ENCODE data around the gene CEP20.

DNA sequence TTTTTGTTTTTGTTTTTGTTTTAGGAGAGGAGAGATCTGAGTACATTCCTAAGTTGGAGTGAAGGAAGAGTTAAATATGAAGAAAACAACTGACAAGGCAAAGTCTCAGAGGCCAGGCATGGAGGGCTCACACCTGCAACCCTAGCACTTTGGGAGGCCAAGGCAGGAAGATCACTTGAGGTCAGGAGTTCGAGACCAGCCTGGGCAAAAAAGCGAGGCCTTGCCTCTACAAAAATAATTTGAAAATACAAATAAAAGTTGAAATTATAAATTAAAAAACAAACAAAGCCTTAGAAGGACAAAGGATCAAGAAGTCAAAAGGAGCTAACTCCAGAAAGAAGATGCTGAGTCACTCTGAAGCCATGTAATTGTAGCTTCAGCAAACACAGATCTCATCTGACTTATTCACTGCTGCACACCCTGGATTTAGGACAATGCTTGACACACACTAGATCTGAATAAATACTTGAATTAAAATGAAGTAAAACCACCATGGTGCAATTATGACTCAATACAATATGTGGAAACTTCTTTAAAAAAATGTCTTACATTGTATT is 9.1 kb downstream of the CEP20 start:
- TF ChIP-seq EZH2 (IDR thresholded peaks at IDR 0.05; ENCODE audit: insufficient read depth, poor library complexity, severe bottlenecking) = no peak
- TF ChIP-seq EZH2phosphoT487 (IDR thresholded peaks at IDR 0.05; ENCODE audit: insufficient read depth, low read depth) = no peak
